ENCODE results near the gene AP2A2.
"Not testable (repeated sequence)": the region's sequence is repeated elsewhere in the genome, so short reads cannot be mapped to it uniquely, and the experiment has no call there.

AP2A2 gene

GRCh38 chr11:954392-955153, 28.9 kb downstream of the AP2A2 start:
- DNase-seq (ENCODE audit: low spot score) = no peak

- no peak for DNase-seq (ENCODE audit: low spot score)
Observed at GRCh38 chr11:955154-956063, 29.7 kb downstream of the AP2A2 start.

DNA sequence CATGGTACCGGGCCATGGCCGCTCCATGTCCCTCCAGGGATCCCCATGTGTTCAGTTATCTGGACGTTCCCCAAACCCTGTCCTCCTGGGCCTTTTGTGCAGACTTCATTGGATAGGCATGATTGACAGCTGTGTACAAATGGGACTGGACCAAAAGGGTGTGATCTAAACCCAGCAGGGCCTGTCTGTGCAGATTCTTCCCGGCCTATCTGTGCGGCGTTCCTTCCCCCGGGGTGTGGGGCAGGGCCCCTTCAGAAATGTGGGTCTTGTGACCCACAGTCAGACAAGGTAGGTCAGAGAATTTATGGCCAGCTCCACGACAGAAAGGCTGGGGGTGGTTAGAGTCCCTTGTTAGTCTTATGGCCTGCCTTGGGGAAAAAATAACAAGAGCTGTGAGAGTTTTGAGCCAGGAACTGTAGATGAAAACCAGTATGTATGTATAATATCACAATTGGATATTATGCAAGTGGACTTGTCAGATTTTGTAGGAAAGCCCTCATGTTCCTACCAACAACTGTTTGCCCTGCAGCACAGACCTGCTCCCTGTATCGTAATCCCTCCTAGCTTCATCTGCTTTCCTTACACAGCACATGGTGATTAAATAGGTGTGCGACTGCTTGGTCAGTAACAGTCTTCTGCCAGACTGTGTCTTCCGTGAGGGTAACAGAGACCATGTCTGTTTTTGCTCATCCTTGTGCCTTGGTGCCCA, 31.7 kb downstream of the AP2A2 start:
- no peak for DNase-seq (ENCODE audit: low spot score)

- no peak for DNase-seq (ENCODE audit: low spot score)
Observed at GRCh38 chr11:958101-958500, 32.4 kb downstream of the AP2A2 start.

DNA sequence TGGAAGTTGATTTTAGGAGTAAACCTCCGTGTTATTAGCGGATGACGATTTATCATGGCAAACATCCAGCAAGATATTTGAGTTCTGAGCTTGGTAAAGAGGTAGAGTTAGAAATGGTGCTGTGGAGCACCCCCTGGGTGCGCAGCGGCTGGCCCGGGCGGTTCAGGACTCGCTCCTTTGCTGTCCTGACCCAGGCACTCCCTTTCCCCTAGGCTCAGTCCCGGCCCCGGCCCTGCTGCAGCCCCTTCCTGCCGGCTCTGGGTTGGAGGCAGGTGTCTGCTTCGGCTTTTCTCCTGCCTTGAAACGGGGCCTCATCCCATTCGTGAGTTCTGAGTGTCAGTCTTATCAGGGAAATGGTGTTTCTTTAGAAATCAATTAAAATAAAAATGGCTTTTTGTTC, 33.4 kb downstream of the AP2A2 start:
- DNase-seq (ENCODE audit: low spot score) = no peak

DNA sequence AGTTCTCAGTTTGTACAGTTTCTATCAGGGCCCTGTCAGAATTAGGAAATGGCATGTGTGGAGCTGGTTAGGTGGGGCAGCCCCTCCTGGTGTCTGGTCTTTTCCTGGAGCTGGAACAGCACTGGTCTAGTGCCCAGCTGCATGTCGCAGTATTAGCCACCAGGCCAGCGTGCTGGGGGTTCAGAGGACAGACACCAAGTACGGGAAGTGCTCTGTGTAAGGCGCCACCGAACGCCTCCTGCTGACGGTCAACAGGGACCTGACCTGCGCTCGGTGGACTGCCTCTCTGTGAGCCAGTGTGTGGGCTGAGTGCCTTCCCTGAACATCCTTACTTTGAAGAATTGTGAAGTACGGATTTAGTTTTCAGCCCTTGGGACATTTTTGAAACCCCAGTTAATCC, 33.9 kb downstream of the AP2A2 start:
- DNase-seq (ENCODE audit: low spot score) = no peak

DNA sequence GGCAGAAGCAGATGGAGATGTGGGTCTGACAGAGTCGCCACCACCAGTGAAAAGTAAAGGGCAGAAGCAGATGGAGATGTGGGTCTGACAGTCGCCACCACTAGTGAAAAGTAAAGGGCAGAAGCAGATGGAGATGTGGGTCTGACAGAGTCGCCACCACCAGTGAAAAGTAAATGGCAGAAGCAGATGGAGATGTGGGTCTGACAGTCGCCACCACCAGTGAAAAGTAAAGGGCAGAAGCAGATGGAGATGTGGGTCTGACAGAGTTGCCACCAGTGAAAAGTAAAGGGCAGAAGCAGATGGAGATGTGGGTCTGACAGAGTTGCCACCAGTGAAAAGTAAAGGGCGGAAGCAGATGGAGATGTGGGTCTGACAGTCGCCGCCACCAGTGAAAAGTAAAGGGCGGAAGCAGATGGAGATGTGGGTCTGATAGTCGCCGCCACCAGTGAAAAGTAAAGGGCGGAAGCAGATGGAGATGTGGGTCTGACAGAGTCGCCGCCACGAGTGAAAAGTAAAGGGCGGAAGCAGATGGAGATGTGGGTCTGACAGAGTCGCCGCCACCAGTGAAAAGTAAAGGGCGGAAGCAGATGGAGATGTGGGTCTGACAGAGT, 35.7 kb downstream of the AP2A2 start:
- DNase-seq (ENCODE audit: low spot score) = not testable (repeated sequence)

DNA sequence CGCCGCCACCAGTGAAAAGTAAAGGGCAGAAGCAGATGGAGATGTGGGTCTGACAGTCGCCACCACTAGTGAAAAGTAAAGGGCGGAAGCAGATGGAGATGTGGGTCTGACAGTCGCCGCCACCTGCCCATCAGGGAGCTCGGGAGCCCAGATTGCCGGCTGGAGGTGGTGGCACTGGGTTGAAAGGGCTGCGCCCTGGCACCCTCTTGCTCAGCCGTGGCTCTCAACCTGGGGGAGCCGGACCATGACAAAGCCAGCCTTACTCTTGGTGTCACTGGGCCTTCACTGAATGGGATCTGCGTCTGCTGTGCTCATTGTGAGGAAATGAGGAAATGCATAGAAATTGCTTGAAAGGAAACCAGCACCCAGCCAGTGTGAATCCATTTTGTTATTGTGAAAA, 36.3 kb downstream of the AP2A2 start:
- DNase-seq (ENCODE audit: low spot score) = no peak

GRCh38 chr11:962688-963087, 37.0 kb downstream of the AP2A2 start:
- no peak for DNase-seq (ENCODE audit: low spot score)

DNA sequence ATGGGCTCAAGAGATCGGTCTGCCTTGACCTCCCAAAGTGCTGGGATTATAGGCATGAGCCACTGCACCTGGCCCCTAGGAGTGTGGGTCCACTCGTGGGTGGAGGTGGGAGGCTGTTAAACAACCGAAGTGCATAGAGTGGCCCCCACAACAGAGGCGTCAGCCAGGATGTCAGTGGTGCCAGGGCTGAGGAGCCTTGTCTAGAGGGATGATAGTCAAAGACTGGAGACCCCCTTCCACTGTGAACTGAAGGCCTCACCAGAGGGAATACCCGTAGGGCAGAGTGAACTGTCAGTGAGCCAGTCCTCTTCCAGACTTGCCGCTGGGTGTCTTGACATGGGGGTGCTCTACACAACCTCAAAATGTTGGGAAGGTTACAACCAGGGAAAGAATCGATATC, 38.2 kb downstream of the AP2A2 start:
- no peak for DNase-seq (ENCODE audit: low spot score)

- DNase-seq (ENCODE audit: low spot score) = no peak
Observed at GRCh38 chr11:965206-965775, 39.6 kb downstream of the AP2A2 start.

- DNase-seq (ENCODE audit: low spot score) = no peak
Observed at GRCh38 chr11:967995-968751, 42.5 kb downstream of the AP2A2 start.

- DNase-seq (ENCODE audit: low spot score) = no peak
Observed at GRCh38 chr11:968822-969221, 43.2 kb downstream of the AP2A2 start.

- no peak for DNase-seq (ENCODE audit: low spot score)
Observed at GRCh38 chr11:969651-970205, 44.1 kb downstream of the AP2A2 start.

DNA sequence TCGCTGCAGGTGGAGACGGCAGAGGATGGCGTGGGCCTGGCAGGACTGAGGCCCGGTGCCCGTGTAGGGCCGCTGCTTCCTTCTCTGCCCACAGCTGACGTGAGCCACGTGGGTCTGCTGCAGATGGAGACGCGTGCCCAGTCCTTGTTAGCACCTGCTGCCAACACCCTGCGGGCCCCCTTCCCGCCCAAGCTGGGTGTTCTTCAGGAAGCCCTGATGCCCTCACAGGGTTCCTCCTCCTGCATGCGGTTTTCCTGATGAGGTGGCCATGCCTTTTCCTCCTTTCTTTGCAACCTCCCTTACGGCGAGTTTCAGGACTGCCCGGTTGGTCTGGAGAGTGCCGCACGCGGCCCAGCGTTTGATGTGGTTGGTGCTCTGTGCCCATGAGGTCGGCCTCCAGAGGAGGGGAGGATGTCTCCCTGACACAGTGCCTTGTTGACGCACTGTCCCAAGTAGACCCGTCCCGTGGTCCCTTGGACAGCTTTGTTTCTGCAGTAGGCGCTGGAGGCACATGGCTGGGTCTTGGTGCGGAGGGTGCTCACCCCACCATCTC, 44.7 kb downstream of the AP2A2 start:
- no peak for DNase-seq (ENCODE audit: low spot score)

DNA sequence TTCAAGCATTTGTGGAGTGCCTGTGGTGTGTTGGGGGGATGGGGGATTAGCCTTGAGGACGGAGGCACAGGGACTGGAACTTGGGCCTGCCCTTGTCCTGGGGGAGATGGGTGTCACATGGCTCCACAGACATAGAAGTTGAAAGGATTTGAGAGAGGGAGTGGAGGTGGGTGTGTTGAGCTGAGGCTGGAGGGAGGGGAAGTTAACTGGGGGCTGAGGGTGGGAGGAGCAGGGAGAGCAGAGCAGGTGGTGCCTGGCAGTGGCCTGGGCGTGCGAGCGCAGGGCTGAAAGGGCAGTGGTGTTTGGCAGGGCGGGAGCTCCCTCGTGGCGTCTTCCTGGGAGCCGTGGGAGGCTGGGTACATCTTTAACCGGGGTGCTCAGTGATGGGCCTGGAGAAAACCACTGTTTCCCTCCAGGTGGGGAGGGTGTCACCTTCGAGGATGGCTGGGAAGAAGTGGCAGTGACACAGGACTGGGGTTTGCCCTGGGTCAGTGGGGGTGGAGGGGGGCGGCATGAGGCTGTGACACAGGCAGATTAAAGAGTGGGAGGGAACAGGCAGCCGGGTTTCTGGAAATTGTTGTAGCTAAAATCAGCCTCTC, 45.5 kb downstream of the AP2A2 start:
- DNase-seq (ENCODE audit: low spot score) = no peak

- DNase-seq (ENCODE audit: low spot score) = no peak
Observed at GRCh38 chr11:971731-972365, 46.2 kb downstream of the AP2A2 start.

DNA sequence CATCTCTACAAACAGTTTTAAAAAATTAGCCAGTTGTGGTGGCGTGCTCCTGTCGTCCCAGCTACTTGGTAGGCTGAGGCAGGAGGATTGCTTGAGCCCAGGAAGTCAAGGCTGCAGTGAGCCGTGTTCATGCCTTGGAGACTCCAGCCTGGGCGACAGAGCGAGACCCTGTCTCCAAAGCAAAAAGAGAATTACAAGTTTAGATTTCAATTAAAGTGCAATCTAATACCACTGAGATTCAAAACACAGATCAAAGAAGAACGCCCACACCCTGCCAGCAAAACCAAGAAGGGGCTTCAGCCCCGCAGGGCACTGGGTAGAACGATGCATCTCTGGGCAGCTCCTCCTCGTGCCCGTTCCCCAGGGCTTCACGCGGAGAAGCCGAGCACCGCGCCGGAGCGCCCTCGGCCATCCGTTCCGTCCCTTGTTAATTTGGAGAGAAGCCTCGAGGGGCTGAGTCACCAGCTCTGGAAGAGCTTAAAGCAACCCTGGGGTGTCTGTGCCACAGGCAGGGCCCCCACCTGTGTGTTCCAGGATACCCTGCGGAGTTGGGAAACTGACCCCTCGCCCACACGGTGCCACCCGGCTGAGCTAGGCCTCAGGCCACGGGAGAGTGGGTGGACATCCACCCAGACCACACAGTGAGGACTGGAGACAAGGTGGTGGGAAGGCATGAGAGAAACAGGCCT, 47.0 kb downstream of the AP2A2 start:
- no peak for DNase-seq (ENCODE audit: low spot score)

DNA sequence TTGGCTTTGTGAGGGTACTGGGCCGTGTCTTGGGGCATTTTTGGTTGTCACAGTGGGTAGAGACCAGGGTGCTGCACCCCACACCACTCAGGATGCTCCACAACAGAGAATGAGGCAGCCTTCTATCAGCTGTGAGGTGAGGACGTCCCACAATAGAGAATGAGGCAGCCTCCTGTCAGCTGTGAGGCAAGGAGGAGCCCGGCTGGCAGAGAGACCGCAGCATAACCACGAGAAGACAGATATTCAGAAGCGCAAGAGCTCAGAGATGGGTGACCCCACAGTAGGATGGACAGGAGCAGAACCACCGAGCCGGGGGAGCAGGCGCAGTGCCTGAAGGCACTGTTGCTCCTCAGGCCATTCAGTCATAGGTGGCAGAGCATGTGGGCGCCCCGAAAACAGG, 47.6 kb downstream of the AP2A2 start:
- DNase-seq (ENCODE audit: low spot score) = no peak
